K562 (cell line): Measurements from ENCODE around the gene LAMB3. TPM values are rescaled to one million over a fixed set of nuclear protein-coding genes. Genes with fewer than 3 reads are reported as not detected.
A peak's percentile ranks its signal among the peaks of the same experiment; 100 is the strongest.

Source experiments
- ARNT ChIP-seq, 2 experiments: fragments of 450-650 bp; IDR thresholded peaks; 2 replicates each; pipeline ENCODE4 v1.6.1; 2016; ENCODE audit warnings: mild to moderate bottlenecking in 1 of 2
- DACH1 ChIP-seq: fragments of 450-650 bp; IDR thresholded peaks from 2 replicates; pipeline ENCODE4 v1.6.1; 2018; ENCODE audit not compliant: partially characterized antibody
- DNMT1 ChIP-seq: fragments of 450-650 bp; IDR thresholded peaks from 2 replicates; pipeline ENCODE4 v1.6.1; 2016; ENCODE audit warnings: antibody characterized with exemption, mild to moderate bottlenecking
- EZH2 ChIP-seq: IDR thresholded peaks from 2 replicates; pipeline ENCODE4 v1.6.1; 2012; ENCODE audit warnings: low read depth, mild to moderate bottlenecking, inconsistent platforms, low read length, borderline replicate concordance
- GTF3C2 ChIP-seq: IDR thresholded peaks from 3 replicates; pipeline ENCODE4 v1.6.1; 2011; ENCODE audit warnings: borderline replicate concordance, mild to moderate bottlenecking, moderate library complexity; ENCODE audit not compliant: insufficient read length; ENCODE audit errors: extremely low read depth
- HNRNPK ChIP-seq: fragments of 200-400 bp; formaldehyde crosslinking; IDR thresholded peaks from one replicate; pipeline ENCODE4 v1.6.1; 2018; ENCODE audit warnings: mild to moderate bottlenecking, low read depth, low read length; ENCODE audit not compliant: poor library complexity, severe bottlenecking
- KLF6 ChIP-seq: fragments of 250-450 bp; sonication (Bioruptor Pico); IDR thresholded peaks from 2 replicates; pipeline ENCODE4 v1.4.0; 2020; ENCODE audit warnings: mild to moderate bottlenecking, moderate library complexity, borderline replicate concordance
- PML ChIP-seq: IDR thresholded peaks from 2 replicates; pipeline ENCODE4 v1.6.1; 2012; ENCODE audit warnings: low read length, inconsistent platforms
- POLR2B ChIP-seq: fragments of 450-650 bp; IDR thresholded peaks from 2 replicates; pipeline ENCODE4 v1.6.1; 2018; ENCODE audit warnings: low read depth; ENCODE audit not compliant: partially characterized antibody
- PRMT5 ChIP-seq: sonication (generic); formaldehyde crosslinking; IDR thresholded peaks from 2 replicates; pipeline ENCODE4 v1.5.0; 2020; ENCODE audit warnings: missing genetic modification reagents
- PTTG1 ChIP-seq: fragments of 450-650 bp; IDR thresholded peaks from 2 replicates; pipeline ENCODE4 v1.6.1; 2016; ENCODE audit warnings: low read depth, mild to moderate bottlenecking, missing genetic modification characterization, missing compliant biosample characterization
- SOX6 ChIP-seq: fragments of 450-650 bp; IDR thresholded peaks from 2 replicates; pipeline ENCODE4 v1.6.1; 2014; ENCODE audit warnings: mild to moderate bottlenecking
- TEAD2 ChIP-seq: fragments of 450-650 bp; IDR thresholded peaks from 2 replicates; pipeline ENCODE4 v1.6.1; 2016; ENCODE audit warnings: missing genetic modification characterization, control low read depth, missing compliant biosample characterization
- ZC3H4 ChIP-seq: sonication (generic); formaldehyde crosslinking; IDR thresholded peaks from 2 replicates; pipeline ENCODE4 v1.9.0; 2021; ENCODE audit warnings: missing genetic modification reagents, borderline replicate concordance
- ZNF12 ChIP-seq: sonication (generic); formaldehyde crosslinking; IDR thresholded peaks from 2 replicates; pipeline ENCODE4 v1.4.0; 2020; ENCODE audit warnings: mild to moderate bottlenecking, missing genetic modification reagents
- ZNF133 ChIP-seq: fragments of 250-450 bp; sonication (Bioruptor Pico); IDR thresholded peaks from 2 replicates; pipeline ENCODE4 v1.4.0; 2020; ENCODE audit warnings: mild to moderate bottlenecking
- ZNF134 ChIP-seq: fragments of 250-450 bp; sonication (Bioruptor Pico); conservative IDR thresholded peaks from 2 replicates; pipeline ENCODE4 v1.4.0; 2020
- ZNF143 ChIP-seq: sonication (generic); formaldehyde crosslinking; IDR thresholded peaks from 2 replicates; pipeline ENCODE4 v1.9.0; 2022; ENCODE audit warnings: mild to moderate bottlenecking, missing genetic modification reagents
- ZNF217 ChIP-seq: sonication (generic); formaldehyde crosslinking; IDR thresholded peaks from 2 replicates; pipeline ENCODE4 v1.8.0; 2022; ENCODE audit warnings: mild to moderate bottlenecking, missing genetic modification reagents
- ZNF24 ChIP-seq: fragments of 450-650 bp; IDR thresholded peaks from 2 replicates; pipeline ENCODE4 v1.6.1; 2016
- ZNF766 ChIP-seq: fragments of 200-800 bp; sonication (Bioruptor generic); conservative IDR thresholded peaks from 2 replicates; pipeline ENCODE4 v1.6.1; 2016; ENCODE audit warnings: missing genetic modification characterization, missing compliant biosample characterization
- polyA plus RNA-seq, 8 experiments: library from polyadenylated mRNA; depleted of rRNA in 4 of 8; stranded (reverse) in 5 of 8; unstranded in 3 of 8; fragments of >200 nt; fragmentation: Nextera tagmentation in 2 of 8; fragmentation: Illumina TruSeq in 1 of 8; extraction: Ambion mirVana in 2 of 8; extraction: Trizol in 1 of 8; gene quantifications; 2 replicates each; pipeline versions ENCODE4 v1.2.1 to v1.2.3, GENCODE V29; 2011 to 2014; ENCODE audit warnings: inconsistent platforms in 1 of 8, missing spikeins in 1 of 8
- total RNA-seq, 7 experiments: library from RNA; depleted of rRNA in 6 of 7; stranded (reverse); fragments of >200 nt in 6 of 7; fragmentation: Illumina TruSeq in 2 of 7; extraction: Trizol in 2 of 7; gene quantifications; 2 replicates each; pipeline versions ENCODE4 v1.2.1 to v1.2.3, GENCODE V29; 2011 to 2021; ENCODE audit warnings: low replicate concordance in 1 of 7
- TF ChIP-seq, protein P1 (sequence below): fragments of 450-650 bp; IDR thresholded peaks from 2 replicates; pipeline ENCODE4 v1.6.1; 2016; ENCODE audit warnings: mild to moderate bottlenecking

The LAMB3 gene
- total and polyA plus RNA-seq, 9 of the 15 experiments (the other 6 are each of a cell fraction or from before 2014, with no cell fraction given) = 0.08 to 1.3 (median 0.91) TPM

GRCh38 chr1:209648931-209649776, 3.1 kb downstream of the LAMB3 start (continued):
- TF ChIP-seq PTTG1 (tag) (no peak), SOX6 (no peak), KLF6 (0 out of 2 replicates have a peak, but pooled peaks have one; percentile 59), ZNF12 (no peak), ZNF24 (no peak), PML (no peak), DACH1 (no peak), TEAD2 (tag) (no peak), PRMT5 (CRISPR knock-in tag) (no peak), DNMT1 (no peak), ZNF217 (CRISPR knock-in tag) (no peak), ZNF133 (no peak), ZNF766 (peak; percentile 44), POLR2B (no peak), GTF3C2 (no peak), HNRNPK (no peak), ZNF134 (CRISPR knock-in tag) (no peak), EZH2 (no peak), ARNT (IDR thresholded peaks at IDR 0.05) (no peak), ZC3H4 (CRISPR knock-in tag) (no peak), ZNF143 (CRISPR knock-in tag) (no peak)
- TF ChIP-seq, protein P1, sequence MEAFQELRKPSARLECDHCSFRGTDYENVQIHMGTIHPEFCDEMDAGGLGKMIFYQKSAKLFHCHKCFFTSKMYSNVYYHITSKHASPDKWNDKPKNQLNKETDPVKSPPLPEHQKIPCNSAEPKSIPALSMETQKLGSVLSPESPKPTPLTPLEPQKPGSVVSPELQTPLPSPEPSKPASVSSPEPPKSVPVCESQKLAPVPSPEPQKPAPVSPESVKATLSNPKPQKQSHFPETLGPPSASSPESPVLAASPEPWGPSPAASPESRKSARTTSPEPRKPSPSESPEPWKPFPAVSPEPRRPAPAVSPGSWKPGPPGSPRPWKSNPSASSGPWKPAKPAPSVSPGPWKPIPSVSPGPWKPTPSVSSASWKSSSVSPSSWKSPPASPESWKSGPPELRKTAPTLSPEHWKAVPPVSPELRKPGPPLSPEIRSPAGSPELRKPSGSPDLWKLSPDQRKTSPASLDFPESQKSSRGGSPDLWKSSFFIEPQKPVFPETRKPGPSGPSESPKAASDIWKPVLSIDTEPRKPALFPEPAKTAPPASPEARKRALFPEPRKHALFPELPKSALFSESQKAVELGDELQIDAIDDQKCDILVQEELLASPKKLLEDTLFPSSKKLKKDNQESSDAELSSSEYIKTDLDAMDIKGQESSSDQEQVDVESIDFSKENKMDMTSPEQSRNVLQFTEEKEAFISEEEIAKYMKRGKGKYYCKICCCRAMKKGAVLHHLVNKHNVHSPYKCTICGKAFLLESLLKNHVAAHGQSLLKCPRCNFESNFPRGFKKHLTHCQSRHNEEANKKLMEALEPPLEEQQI = no peak
